Measurements from ENCODE around the gene CAMK2D. TPM values are rescaled to one million over a fixed set of nuclear protein-coding genes. Genes with fewer than 3 reads are reported as not detected.

CAMK2D gene
- total RNA-seq, 1 donor = 207 TPM

DNA sequence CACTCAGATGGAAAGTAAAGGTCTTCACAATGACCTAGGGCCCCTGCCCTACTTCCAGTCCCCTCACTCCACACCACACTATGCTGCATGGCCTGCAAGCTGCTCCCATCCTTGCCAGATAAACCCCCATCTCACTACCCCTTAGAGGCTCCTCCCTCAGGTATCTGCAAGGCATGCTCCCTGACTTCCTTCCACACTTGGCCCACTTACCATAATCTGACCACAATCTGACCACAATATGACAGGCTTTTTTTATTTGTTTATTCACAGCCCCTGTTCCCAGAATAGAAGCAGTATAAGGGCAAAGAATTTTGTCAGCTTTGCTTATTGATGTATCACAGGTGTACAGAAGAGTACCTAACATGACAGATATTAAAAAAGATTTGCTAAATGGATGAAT, 124.7 kb downstream of the CAMK2D start:
- DNase-seq (ENCODE audit: insufficient read length, low spot score, missing footprints) = no peak
- no peaks in the 10 kb centered on the region for H3K9me3 ChIP-seq (ENCODE audit: low read depth, low read length)
- peak overlapping the region; percentile 62 for H3K27ac ChIP-seq (ENCODE audit: low read depth, low read length)
- H4K20me1 ChIP-seq (ENCODE audit: insufficient read depth, low read length) = peaks cover 53% of the 10 kb centered on the region
- H2AFZ ChIP-seq (ENCODE audit: low read length) = no peak overlapping the region
- H3K79me2 ChIP-seq (ENCODE audit: insufficient read depth, low read length) = peaks cover 81% of the 10 kb centered on the region
- no peak overlapping the region for H3K4me3 ChIP-seq (ENCODE audit: insufficient read depth, low read length)
- H3K27me3 ChIP-seq (ENCODE audit: insufficient read depth, low read length) = no peaks in the 10 kb centered on the region
- TF ChIP-seq, protein P1, sequence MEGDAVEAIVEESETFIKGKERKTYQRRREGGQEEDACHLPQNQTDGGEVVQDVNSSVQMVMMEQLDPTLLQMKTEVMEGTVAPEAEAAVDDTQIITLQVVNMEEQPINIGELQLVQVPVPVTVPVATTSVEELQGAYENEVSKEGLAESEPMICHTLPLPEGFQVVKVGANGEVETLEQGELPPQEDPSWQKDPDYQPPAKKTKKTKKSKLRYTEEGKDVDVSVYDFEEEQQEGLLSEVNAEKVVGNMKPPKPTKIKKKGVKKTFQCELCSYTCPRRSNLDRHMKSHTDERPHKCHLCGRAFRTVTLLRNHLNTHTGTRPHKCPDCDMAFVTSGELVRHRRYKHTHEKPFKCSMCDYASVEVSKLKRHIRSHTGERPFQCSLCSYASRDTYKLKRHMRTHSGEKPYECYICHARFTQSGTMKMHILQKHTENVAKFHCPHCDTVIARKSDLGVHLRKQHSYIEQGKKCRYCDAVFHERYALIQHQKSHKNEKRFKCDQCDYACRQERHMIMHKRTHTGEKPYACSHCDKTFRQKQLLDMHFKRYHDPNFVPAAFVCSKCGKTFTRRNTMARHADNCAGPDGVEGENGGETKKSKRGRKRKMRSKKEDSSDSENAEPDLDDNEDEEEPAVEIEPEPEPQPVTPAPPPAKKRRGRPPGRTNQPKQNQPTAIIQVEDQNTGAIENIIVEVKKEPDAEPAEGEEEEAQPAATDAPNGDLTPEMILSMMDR (IDR thresholded peaks at IDR 0.05; ENCODE audit: extremely low read depth, low read depth, low read length) = no peak
- peaks cover 44% of the 10 kb centered on the region for H3K4me1 ChIP-seq (ENCODE audit: insufficient read depth, low read length)
- peak overlapping the region; percentile 13 for H3K4me2 ChIP-seq (ENCODE audit: insufficient read depth, low read length)
- no peaks in the 10 kb centered on the region for H3K36me3 ChIP-seq (ENCODE audit: insufficient read depth, low read length)

DNA sequence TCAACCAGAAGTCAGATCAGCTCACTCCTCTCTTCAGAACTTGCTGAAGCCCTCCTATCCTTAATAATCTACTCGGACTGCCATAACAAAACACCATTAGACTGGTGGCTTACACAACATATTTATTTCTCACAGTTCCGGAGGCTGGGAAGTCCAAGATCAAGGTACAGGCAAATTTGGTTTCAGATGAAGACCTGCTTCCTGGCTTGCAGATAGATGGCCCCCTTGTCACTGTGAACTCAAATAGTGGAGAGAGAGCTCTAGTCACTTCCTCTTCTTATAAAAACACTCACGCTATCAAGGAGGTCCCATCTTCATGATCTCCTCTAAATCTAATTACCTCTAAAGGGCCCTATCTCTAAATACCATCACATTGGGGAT, 125.1 kb downstream of the CAMK2D start:
- Histone ChIP-seq H4K20me1 (ENCODE audit: insufficient read depth, low read length) (peaks cover 55% of the 10 kb centered on the region), H3K27me3 (ENCODE audit: insufficient read depth, low read length) (no peaks in the 10 kb centered on the region), H3K79me2 (ENCODE audit: insufficient read depth, low read length) (peaks cover 85% of the 10 kb centered on the region), H3K4me1 (ENCODE audit: insufficient read depth, low read length) (peaks cover 44% of the 10 kb centered on the region), H2AFZ (ENCODE audit: low read length) (no peak overlapping the region), H3K4me2 (ENCODE audit: insufficient read depth, low read length) (peak overlapping the region; percentile 13), H3K4me3 (ENCODE audit: insufficient read depth, low read length) (no peak overlapping the region), H3K36me3 (ENCODE audit: insufficient read depth, low read length) (no peaks in the 10 kb centered on the region), H3K27ac (ENCODE audit: low read depth, low read length) (peak overlapping the region; percentile 62), H3K9me3 (ENCODE audit: low read depth, low read length) (no peaks in the 10 kb centered on the region)
- no peak for DNase-seq (ENCODE audit: insufficient read length, low spot score, missing footprints)
- TF ChIP-seq, protein P1 (IDR thresholded peaks at IDR 0.05; ENCODE audit: extremely low read depth, low read depth, low read length) = peak; percentile 11

DNA sequence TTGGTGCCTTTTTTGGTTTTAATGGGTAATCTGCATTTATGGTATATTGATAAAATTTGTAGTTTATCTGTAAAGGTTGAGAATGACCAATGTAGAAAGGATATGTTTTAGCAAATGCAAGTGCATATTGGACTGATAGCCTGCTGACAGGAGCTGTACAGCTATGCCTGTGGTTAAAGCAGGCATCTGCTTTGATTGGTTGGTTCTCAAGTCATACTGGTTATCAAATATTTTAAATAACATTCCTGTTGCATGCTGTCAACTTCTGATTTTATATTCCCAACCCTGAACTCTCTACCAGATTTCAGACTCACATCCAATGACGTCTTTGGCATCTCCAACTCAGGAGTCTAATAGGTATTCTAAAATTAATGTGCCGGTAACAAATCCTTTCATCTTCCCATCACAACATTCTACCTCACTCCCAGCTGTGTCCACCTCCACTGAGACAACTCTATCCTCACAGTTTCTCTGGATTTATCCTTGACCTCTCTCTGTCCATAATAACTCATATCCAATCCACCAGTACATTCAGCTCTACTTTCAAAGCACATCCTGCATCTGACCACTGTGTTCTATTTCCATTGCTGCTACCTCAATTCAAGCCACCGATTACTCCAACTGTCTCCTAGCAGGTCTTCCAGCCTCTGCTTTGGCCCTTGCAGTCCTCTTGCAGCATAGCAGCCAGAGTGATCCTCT, 125.7 kb downstream of the CAMK2D start:
- TF ChIP-seq, protein P1 (IDR thresholded peaks at IDR 0.05; ENCODE audit: extremely low read depth, low read depth, low read length) = no peak
- no peak overlapping the region for H3K4me3 ChIP-seq (ENCODE audit: insufficient read depth, low read length)
- peak overlapping the region; percentile 13 for H3K4me2 ChIP-seq (ENCODE audit: insufficient read depth, low read length)
- DNase-seq (ENCODE audit: insufficient read length, low spot score, missing footprints) = peak; percentile 37
- peaks cover 88% of the 10 kb centered on the region for H3K79me2 ChIP-seq (ENCODE audit: insufficient read depth, low read length)
- peak overlapping the region; percentile 62 for H3K27ac ChIP-seq (ENCODE audit: low read depth, low read length)
- H3K9me3 ChIP-seq (ENCODE audit: low read depth, low read length) = no peaks in the 10 kb centered on the region
- peaks cover 44% of the 10 kb centered on the region for H3K4me1 ChIP-seq (ENCODE audit: insufficient read depth, low read length)
- peaks cover 58% of the 10 kb centered on the region for H4K20me1 ChIP-seq (ENCODE audit: insufficient read depth, low read length)
- H3K27me3 ChIP-seq (ENCODE audit: insufficient read depth, low read length) = no peaks in the 10 kb centered on the region
- no peaks in the 10 kb centered on the region for H3K36me3 ChIP-seq (ENCODE audit: insufficient read depth, low read length)
- no peak overlapping the region for H2AFZ ChIP-seq (ENCODE audit: low read length)

DNA sequence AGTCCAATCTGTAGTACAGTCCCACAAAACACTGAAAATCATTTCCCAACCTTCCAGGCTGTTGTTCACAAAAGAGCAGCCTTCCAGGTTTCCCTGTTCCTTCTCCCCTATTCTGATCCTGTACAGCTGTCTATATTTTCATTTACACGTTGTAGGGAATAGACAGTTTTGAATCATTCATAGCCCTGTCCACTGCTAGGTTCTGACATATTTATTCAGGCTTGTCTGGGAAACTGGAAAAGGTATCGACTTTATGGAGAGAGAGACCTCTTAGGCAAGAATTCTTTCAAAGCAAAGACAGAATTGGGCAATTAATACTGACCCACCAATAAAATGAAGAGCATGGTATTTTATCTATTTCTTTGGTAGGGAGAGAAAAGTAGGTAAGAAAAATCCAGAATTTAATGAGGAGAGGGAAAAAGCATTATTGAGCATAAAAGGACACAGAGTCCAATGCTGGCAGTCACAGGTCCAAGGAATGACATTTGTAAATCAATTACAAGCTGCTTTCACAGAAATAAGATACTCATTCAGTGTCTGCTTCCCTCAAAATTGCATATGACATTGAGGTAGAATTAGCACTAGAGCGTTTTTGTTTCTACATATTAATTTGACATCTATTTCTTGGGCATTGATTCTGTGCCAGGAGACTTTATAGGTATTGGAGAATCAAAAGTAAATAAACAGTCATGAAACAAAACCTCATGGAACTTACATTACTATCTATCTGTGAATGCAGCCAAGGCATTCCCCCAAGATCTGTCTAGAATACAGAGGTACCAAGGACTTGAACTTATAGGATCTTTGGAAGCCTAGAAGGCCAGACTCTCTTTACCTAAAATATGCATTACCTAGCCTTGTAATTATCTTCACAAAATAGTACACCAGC, 127.2 kb downstream of the CAMK2D start:
- Histone ChIP-seq H3K27me3 (ENCODE audit: insufficient read depth, low read length) (no peaks in the 10 kb centered on the region), H3K4me2 (ENCODE audit: insufficient read depth, low read length) (no peak overlapping the region), H2AFZ (ENCODE audit: low read length) (no peak overlapping the region), H3K4me3 (ENCODE audit: insufficient read depth, low read length) (no peak overlapping the region), H4K20me1 (ENCODE audit: insufficient read depth, low read length) (peaks cover 58% of the 10 kb centered on the region), H3K27ac (ENCODE audit: low read depth, low read length) (no peak overlapping the region), H3K9me3 (ENCODE audit: low read depth, low read length) (no peaks in the 10 kb centered on the region), H3K4me1 (ENCODE audit: insufficient read depth, low read length) (peaks cover 44% of the 10 kb centered on the region), H3K79me2 (ENCODE audit: insufficient read depth, low read length) (peaks cover 88% of the 10 kb centered on the region), H3K36me3 (ENCODE audit: insufficient read depth, low read length) (no peaks in the 10 kb centered on the region)
- TF ChIP-seq, protein P1 (IDR thresholded peaks at IDR 0.05; ENCODE audit: extremely low read depth, low read depth, low read length) = no peak
- DNase-seq (ENCODE audit: insufficient read length, low spot score, missing footprints) = no peak

Measured in osteoblast (primary cell).